Tongue (tissue), 2 donors: ENCODE results near the gene MGAT4A. TPM values are rescaled to one million over a fixed set of nuclear protein-coding genes. Genes with fewer than 3 reads are reported as not detected.

ENCODE experiments used
- DNase-seq: peaks from one replicate; pipeline ENCODE4 v3.0.0-alpha.2; 2015
- total RNA-seq: library from RNA; depleted of rRNA; stranded (reverse); fragments of >200 nt; gene quantifications from one replicate; pipeline ENCODE4 v1.2.3, GENCODE V29; 2014

MGAT4A gene
- 19.0 TPM for total RNA-seq

- DNase-seq, result peak; percentile 75
Measured at GRCh38 chr2:98731041-98731893, at the start of gene MGAT4A. Gene MGAT4A, minus strand, starts transcription at chr2:98731132. Its CDS starts 4,800 bp downstream, at chr2:98726332.

GRCh38 chr2:98778741-98779483, 48.0 kb upstream of the MGAT4A start:
- DNase-seq, result no peak

GRCh38 chr2:98778151-98778550, 47.2 kb upstream of the MGAT4A start:
- DNase-seq, result no peak

- no peak for DNase-seq
Measured at GRCh38 chr2:98777710-98778109, 46.8 kb upstream of the MGAT4A start.

- DNase-seq, result no peak
Measured at GRCh38 chr2:98777076-98777475, 46.1 kb upstream of the MGAT4A start.

- peak; percentile 12 for DNase-seq
Measured at GRCh38 chr2:98776136-98776535, 45.2 kb upstream of the MGAT4A start.

GRCh38 chr2:98775146-98775986, 44.4 kb upstream of the MGAT4A start:
- peak; percentile 38 for DNase-seq

GRCh38 chr2:98773907-98774306, 43.0 kb upstream of the MGAT4A start:
- no peak for DNase-seq

- no peak for DNase-seq
Measured at GRCh38 chr2:98773169-98773568, 42.2 kb upstream of the MGAT4A start.

- no peak for DNase-seq
Measured at GRCh38 chr2:98772536-98772935, 41.6 kb upstream of the MGAT4A start.

GRCh38 chr2:98771721-98772524, 41.0 kb upstream of the MGAT4A start:
- no peak for DNase-seq

GRCh38 chr2:98771264-98771663, 40.3 kb upstream of the MGAT4A start:
- DNase-seq, result no peak

GRCh38 chr2:98769784-98770183, 38.9 kb upstream of the MGAT4A start:
- DNase-seq, result no peak

GRCh38 chr2:98769114-98769476, 38.2 kb upstream of the MGAT4A start:
- no peak for DNase-seq

GRCh38 chr2:98768384-98769113, 37.6 kb upstream of the MGAT4A start:
- no peak for DNase-seq

GRCh38 chr2:98764499-98764898, 33.6 kb upstream of the MGAT4A start:
- DNase-seq, result no peak

- no peak for DNase-seq
Measured at GRCh38 chr2:98763209-98763951, 32.4 kb upstream of the MGAT4A start.

GRCh38 chr2:98761909-98762308, 31.0 kb upstream of the MGAT4A start:
- no peak for DNase-seq

GRCh38 chr2:98761267-98761781, 30.4 kb upstream of the MGAT4A start:
- peak; percentile 54 for DNase-seq
